ENCODE measurements around the gene EVI5.
"Not testable (repeated sequence)": the region's sequence is repeated elsewhere in the genome, so short reads cannot be mapped to it uniquely, and the experiment has no call there.

The EVI5 gene

GRCh38 chr1:92747735-92748134, 37.2 kb downstream of the EVI5 start:
- peak; percentile 56 to 65 for DNase-seq

- not testable (repeated sequence) for DNase-seq
Measured at GRCh38 chr1:92746255-92746654, 38.7 kb downstream of the EVI5 start.

GRCh38 chr1:92743221-92743620, 41.7 kb downstream of the EVI5 start:
- peak in 1 of 2 donors; percentile 60 for DNase-seq

- no peak for DNase-seq
Measured at GRCh38 chr1:92739669-92740524, 45.0 kb downstream of the EVI5 start.

GRCh38 chr1:92736395-92736794, 48.5 kb downstream of the EVI5 start:
- DNase-seq, result peak in 1 of 2 donors; percentile 1

- DNase-seq, result peak; percentile 38 to 39
Measured at GRCh38 chr1:92730476-92730875, 54.4 kb downstream of the EVI5 start.

DNA sequence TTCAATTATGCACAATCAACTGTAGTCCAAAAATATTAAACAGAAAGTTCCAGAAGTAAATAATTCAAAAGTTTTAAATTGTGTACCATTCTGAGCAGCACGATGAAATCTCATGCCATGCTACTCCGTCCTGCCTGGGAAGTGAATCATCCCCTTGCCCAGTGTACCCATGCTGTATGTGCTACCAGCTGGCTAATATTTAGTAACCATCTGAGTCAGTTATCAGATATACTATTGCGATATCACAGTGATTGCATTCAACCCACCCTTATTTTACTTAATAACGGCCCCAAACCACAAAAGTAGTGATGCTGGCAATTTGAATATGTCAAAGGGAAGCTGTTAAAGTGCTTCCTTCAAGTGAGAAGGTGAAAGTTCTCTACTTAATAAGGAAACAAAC, 56.2 kb downstream of the EVI5 start:
- peak; percentile 46 to 90 for DNase-seq

GRCh38 chr1:92723713-92724112, 61.2 kb downstream of the EVI5 start:
- DNase-seq, result not testable (repeated sequence)

DNA sequence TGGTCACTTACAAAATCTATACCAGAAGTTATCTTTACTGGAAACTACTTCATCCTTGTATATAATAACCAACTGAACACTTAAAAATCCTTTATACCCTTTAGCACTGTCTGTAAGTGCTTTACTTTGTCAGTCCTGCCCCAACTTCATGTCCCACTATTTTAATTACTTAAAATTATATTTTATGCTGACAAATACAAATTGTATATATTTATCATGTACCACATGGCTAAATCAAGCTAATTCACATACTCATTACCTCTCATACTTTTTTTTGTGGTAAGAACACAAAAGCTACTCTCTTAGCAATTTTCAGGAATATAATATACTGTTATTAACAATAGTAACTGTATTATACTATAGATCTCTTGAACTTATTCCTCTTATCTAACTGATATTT, 63.0 kb downstream of the EVI5 start:
- no peak for DNase-seq

DNA sequence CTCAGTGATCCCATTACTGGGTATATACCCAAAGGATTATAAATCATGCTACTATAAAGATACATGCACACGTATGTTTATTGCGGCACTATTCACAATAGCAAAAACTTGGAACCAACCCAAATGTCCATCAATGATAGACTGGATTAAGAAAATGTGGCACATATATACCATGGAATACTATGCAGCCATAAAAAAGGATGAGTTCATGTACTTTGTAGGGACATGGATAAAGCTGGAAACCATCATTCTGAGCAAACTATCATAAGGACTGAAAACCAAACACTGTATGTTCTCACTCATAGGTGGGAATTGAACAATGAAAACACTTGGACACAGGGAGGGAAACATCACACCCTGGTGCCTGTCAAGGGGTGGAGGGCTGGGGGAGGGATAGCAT, 63.8 kb downstream of the EVI5 start:
- DNase-seq, result not testable (repeated sequence)

DNA sequence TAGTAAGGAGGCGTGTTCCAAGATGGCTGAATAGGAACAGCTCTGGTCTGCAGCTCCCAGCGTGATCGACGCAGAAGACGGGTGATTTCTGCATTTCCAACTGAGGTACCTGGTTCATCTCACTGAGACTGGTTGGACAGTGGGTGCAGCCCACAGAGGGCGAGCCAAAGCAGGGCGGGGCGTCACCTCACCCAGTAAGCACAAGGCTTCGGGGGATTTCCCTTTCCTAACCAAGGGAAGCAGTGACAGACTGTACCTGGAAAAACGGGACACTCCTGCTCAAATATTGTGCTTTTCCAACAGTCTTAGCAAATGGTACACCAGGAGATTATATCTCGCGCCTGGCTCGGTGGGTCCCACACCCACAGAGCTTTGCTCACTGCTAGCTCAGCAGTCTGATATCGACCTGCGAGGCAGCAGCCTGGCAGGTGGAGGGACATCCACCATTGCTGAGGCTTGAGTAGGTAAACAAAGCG, 69.4 kb downstream of the EVI5 start:
- not testable (repeated sequence) for DNase-seq

DNA sequence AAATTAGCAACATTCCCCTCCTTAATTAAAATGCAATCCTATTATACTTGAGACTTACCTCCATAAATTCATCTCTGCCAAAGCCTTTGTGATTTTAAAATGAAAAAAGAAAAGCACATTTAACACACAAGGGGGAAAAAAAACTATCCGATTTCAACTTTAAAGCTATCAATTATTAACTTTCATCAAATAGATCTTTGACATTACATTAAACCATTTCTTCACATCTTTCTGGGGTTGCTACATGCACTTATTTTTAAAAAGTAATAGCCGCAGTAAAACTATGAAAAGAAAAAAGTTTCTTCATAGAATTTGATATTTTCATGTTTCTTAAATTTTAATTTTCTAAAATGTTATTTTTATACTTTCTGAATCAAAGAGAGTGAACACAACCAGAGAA, 71.0 kb downstream of the EVI5 start:
- DNase-seq, result no peak

GRCh38 chr1:92711473-92712165, 73.3 kb downstream of the EVI5 start:
- no peak for DNase-seq

GRCh38 chr1:92709738-92710137, 75.2 kb downstream of the EVI5 start:
- no peak for DNase-seq

DNA sequence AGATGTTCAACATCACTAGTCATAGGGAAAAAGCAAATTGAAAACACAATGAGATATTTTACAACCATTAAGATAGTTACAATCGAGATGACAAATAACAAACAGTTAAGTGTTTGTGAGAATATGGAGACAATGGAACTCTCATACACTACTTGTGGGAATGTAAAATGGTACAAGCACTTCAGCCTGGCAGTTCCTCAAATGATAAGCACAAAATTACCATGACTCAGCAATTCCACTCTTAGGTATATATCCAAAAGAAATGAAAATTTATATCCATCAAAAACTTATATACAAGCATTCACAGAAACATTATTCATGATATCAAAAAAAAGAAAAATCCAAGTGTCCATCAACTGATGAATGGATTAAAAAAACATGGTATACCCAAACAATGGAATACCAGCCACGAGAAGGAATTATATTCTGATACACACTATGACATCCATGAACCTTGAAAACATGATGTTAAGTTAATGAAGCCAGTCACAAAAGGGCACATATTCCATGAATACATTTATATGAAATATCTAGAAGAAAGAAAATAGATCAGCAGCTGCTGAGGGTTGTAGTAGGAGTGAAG, 76.4 kb downstream of the EVI5 start:
- no peak for DNase-seq

- no peak for DNase-seq
Measured at GRCh38 chr1:92707709-92708108, 77.2 kb downstream of the EVI5 start.

- DNase-seq, result no peak
Measured at GRCh38 chr1:92707292-92707691, 77.6 kb downstream of the EVI5 start.

- no peak for DNase-seq
Measured at GRCh38 chr1:92705446-92705845, 79.5 kb downstream of the EVI5 start.

GRCh38 chr1:92701147-92701546, 83.8 kb downstream of the EVI5 start:
- DNase-seq, result no peak

DNA sequence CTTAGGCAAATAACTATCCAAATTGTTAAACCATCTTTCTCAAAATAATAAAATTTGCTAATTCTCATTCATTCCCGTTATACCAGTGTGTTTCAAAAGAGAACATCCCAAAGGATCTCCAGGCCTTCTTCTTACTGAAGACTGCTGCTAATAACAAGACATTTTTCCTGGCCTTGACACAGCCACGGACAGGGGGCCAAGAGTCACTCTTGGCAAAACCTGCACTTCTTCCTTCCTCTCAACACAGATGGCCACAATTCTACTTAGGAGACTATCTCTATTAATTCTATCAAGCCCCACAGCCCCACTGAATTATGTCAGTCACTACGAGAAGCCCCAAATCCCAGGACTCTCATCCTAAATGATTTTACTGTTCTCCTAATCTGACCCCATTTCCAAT, 86.0 kb downstream of the EVI5 start:
- DNase-seq, result no peak

GRCh38 chr1:92695104-92695503, 89.8 kb downstream of the EVI5 start:
- no peak for DNase-seq

DNA sequence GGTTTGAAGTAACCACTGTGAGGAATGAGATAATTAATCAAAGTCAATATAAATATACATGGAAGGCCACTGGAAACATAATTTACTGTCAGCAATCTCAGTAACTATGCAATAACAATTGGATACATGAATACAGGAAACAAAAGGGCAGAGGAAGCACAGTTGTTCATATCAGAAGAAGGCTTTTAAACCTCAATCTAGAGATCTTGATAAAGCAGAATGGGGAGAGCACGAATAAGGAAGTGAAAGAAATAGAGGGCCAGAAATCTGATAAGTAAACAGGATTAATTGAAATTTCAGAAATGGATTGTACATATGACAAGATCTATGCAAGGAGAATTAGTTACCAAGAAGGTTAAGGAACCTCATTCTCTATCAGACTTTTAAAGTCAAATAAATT, 93.0 kb downstream of the EVI5 start:
- DNase-seq, result no peak

- DNase-seq, result no peak
Measured at GRCh38 chr1:92690212-92690906, 94.5 kb downstream of the EVI5 start.
